Epithelial cell of esophagus (primary cell): ENCODE data around the gene MPPE1.

Source experiments
- DNase-seq: peaks from one replicate; pipeline ENCODE4 v3.0.0; 2010; ENCODE audit warnings: low read depth
- H3K4me3 ChIP-seq: 2 replicates; pipeline ENCODE4 v1.5.1; 2011; ENCODE audit warnings: mild to moderate bottlenecking, low read length, control low read depth
- CTCF ChIP-seq: IDR thresholded peaks from 2 replicates; pipeline ENCODE4 v1.5.1; 2011; ENCODE audit warnings: low read depth, mild to moderate bottlenecking, low read length, control low read depth, inconsistent platforms; ENCODE audit not compliant: insufficient read depth; ENCODE audit errors: missing control alignments

MPPE1 gene

DNA sequence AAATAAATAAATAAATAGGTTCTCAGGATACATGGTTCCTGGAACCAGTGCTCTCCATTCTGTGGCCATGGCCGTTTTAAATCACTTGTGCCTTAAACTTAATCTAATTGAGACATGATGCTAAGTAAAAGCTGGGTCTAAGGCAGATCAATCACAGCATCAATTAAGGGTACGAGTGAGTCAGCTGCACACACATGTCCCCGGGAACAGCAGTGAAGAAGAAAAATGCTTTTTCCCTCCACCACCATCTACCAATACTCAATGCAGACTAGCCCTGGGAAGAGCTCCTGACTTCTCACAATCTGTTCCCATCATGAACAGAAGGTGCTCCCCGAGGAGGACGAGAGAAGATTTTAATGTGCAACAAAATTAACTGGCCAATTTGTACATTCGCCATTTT is 63.7 kb downstream of the MPPE1 start:
- no peak for DNase-seq
- no peak for TF ChIP-seq CTCF
- H3K4me3 ChIP-seq: no peak overlapping the region

GRCh38 chr18:11842562-11842961 is 65.6 kb downstream of the MPPE1 start:
- DNase-seq: no peak
- H3K4me3 ChIP-seq: no peak overlapping the region
- no peak for TF ChIP-seq CTCF

DNA sequence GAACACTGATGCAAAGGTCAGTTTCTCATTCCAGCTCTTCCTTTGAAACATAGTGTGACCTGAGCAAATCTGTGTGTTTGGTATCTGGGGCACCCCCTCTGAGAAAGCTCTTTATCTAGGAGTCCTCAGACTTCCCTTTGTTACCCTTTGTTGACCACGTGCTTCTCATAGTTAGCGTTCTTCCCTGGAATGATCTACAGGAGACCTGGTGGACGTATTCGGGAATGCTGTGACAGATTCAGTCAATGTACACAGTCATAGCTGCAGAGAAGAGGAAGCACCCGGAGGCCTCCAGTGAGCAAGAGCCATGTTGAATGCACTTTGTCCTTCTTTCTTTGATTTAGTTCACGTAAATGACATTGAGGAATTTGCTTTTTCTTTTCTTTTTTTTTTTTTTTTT is 67.6 kb downstream of the MPPE1 start:
- DNase-seq: no peak
- no peak for TF ChIP-seq CTCF
- no peak overlapping the region for H3K4me3 ChIP-seq

- no peak overlapping the region for H3K4me3 ChIP-seq
- no peak for DNase-seq
- no peak for TF ChIP-seq CTCF
These were observed 68.6 kb downstream of the MPPE1 start for GRCh38 chr18:11839556-11839955.

DNA sequence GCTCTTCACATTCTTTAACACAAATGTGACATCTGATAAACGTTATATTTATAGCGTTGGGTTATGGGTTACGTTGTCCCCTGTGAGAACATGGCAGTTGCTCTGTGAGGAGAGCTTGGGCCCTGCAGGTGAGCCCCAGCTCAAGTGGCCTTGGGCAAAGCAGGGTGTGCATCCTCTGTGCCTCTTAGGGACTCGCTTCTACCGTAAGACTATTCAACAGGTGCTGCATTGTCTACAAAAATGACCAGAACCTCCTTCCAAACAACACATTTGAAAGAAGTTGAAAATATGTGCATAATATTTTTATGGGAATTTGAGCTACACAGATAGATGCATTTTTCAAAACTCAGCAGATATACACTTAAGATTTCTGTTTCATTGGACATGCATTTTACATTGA is 73.3 kb downstream of the MPPE1 start:
- TF ChIP-seq CTCF: no peak
- no peak for DNase-seq
- H3K4me3 ChIP-seq: no peak overlapping the region
